Breast epithelium (tissue), 4 donors: ENCODE results near the gene RPL28. TPM values are rescaled to one million over a fixed set of nuclear protein-coding genes. Genes with fewer than 3 reads are reported as not detected.

Source experiments
- DNase-seq, 2 donors: peaks; one replicate each; pipeline ENCODE4 v3.0.0-alpha.2; 2019; ENCODE audit warnings: low spot score in 2 of 2
- H3K27ac ChIP-seq, 2 donors: fragments of 200-600 bp; sonication (generic) in 1 of 2; one replicate each; pipeline ENCODE4 v1.5.1; 2016 to 2019; ENCODE audit warnings: mild to moderate bottlenecking in 1 of 2
- H3K27me3 ChIP-seq, 2 donors: fragments of 200-600 bp; sonication (generic) in 1 of 2; one replicate each; pipeline versions ENCODE4 v1.5.1 to v1.6.0; 2017 to 2019; ENCODE audit warnings: control low read depth in 1 of 2, mild to moderate bottlenecking in 1 of 2
- H3K36me3 ChIP-seq: fragments of 200-600 bp; one replicate; pipeline ENCODE4 v1.5.1; 2019
- H3K4me1 ChIP-seq, 2 donors: fragments of 200-600 bp; sonication (generic); one replicate each; pipeline ENCODE4 v1.5.1; 2016 to 2019; ENCODE audit warnings: control low read depth in 1 of 2
- H3K4me3 ChIP-seq, 3 donors: fragments of 200-600 bp; sonication (generic); 1 replicate in 2 of 3; 2 replicates in 1 of 3; pipeline ENCODE4 v1.5.1; 2016 to 2019; ENCODE audit warnings: mild to moderate bottlenecking in 3 of 3, moderate library complexity in 2 of 3
- H3K9me3 ChIP-seq, 2 donors: fragments of 200-600 bp; sonication (generic) in 1 of 2; one replicate each; pipeline ENCODE4 v1.5.1; 2016 to 2019; ENCODE audit warnings: control low read depth in 1 of 2
- CTCF ChIP-seq, 3 donors: fragments of 450-650 bp; IDR thresholded peaks; one replicate each; pipeline ENCODE4 v1.5.1; 2016 to 2017; ENCODE audit warnings: antibody characterized with exemption in 3 of 3, mild to moderate bottlenecking in 3 of 3, moderate library complexity in 3 of 3
- POLR2A ChIP-seq: fragments of 450-650 bp; IDR thresholded peaks from one replicate; pipeline ENCODE4 v1.6.1; 2016; ENCODE audit warnings: antibody characterized with exemption, mild to moderate bottlenecking, moderate library complexity
- POLR2AphosphoS5 ChIP-seq, 3 donors: sonication (generic); formaldehyde crosslinking; IDR thresholded peaks; one replicate each; pipeline ENCODE4 v1.6.1; 2017; ENCODE audit warnings: antibody characterized with exemption in 3 of 3
- intact Hi-C: fragments of 100-400 bp; cut with DNase I; formaldehyde crosslinking; loops from one replicate; pipeline ENCODE4 v1.15.1; 2023; ENCODE audit warnings: low total_unique reads
- total RNA-seq, 3 donors: library from RNA; depleted of rRNA; stranded (reverse); fragments of >200 nt; gene quantifications; one replicate each; pipeline ENCODE4 v1.1.0, GENCODE V29; 2016

The RPL28 gene
- total RNA-seq, 3 donors from 2014 or later = 462 to 673 (median 471) TPM

DNA sequence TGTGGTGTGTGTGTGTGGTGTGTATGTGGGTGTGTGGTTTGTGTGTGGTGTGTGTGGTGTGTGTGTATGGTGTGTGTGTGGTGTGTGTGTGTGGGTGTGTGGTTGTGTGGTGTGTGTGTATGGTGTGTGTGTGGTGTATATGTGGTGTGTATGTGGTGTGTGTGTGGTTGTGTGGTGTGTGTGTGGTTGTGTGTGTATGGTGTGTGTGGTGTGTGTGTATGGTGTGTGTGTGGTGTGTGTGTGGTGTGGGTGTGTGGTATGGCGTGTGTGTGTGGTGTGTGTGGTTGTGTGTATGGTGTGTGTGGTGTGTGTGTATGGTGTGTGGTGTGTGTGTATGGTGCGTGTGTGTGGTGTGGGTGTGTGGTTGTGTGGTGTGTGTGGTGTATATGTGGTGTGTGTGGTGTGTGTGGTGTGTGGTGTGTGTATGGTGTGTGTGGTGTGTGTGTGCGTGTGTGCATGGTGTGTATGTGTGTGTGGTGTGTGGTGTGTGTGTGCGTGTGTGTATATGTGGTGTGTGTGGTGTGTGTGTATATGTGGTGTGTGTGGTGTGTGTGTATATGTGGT is 48.7 kb downstream of the RPL28 start:
- DNase-seq = no peak
- intact Hi-C loops = no loop called here
- Histone ChIP-seq H3K27me3 (peaks cover 5 to 81% of the 10 kb centered on the region in 2 donors), H3K36me3 (no peaks in the 10 kb centered on the region), H3K27ac (no peak overlapping the region), H3K9me3 (no peaks in the 10 kb centered on the region), H3K4me1 (no peaks in the 10 kb centered on the region), H3K4me3 (no peak overlapping the region)
- no peak for TF ChIP-seq POLR2AphosphoS5 (IDR thresholded peaks at IDR 0.05)
- no peak for TF ChIP-seq CTCF (IDR thresholded peaks at IDR 0.05)
- no peak for TF ChIP-seq POLR2A

DNA sequence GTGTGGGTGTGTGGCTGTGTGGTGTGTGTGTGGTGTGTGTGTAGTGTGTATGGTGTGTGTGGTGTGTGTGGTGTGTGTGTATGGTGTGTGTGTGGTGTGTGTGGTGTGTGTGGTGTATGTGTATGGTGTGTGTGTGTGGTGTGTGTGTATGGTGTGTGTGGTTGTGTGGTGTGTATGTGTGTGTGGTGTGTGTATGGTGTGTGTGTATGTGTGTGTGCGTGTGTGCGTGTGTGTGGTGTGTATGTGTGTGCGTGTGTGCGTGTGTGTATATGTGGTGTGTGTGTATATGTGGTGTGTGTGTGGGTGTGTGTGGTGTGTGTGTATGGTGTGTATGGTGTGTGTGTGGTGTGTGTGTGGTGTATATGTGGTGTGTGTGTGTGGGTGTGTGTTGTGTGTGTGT is 49.3 kb downstream of the RPL28 start:
- no peaks in the 10 kb centered on the region for H3K4me1 ChIP-seq
- H3K27me3 ChIP-seq = peaks cover 6 to 81% of the 10 kb centered on the region in 2 donors
- no peak overlapping the region for H3K4me3 ChIP-seq
- DNase-seq = no peak
- TF ChIP-seq POLR2AphosphoS5 (IDR thresholded peaks at IDR 0.05) = no peak
- no peak for TF ChIP-seq CTCF (IDR thresholded peaks at IDR 0.05)
- TF ChIP-seq POLR2A = no peak
- H3K9me3 ChIP-seq = no peaks in the 10 kb centered on the region
- intact Hi-C loops = no loop called here
- no peak overlapping the region for H3K27ac ChIP-seq
- no peaks in the 10 kb centered on the region for H3K36me3 ChIP-seq

- DNase-seq = no peak
- Histone ChIP-seq H3K9me3 (no peaks in the 10 kb centered on the region), H3K27ac (no peak overlapping the region), H3K4me1 (no peaks in the 10 kb centered on the region), H3K4me3 (no peak overlapping the region), H3K27me3 (peaks cover 12 to 82% of the 10 kb centered on the region in 2 donors), H3K36me3 (no peaks in the 10 kb centered on the region)
- intact Hi-C loops = no loop called here
- no peak for TF ChIP-seq POLR2AphosphoS5 (IDR thresholded peaks at IDR 0.05)
- TF ChIP-seq CTCF (IDR thresholded peaks at IDR 0.05) = no peak
- TF ChIP-seq POLR2A = no peak
These were observed 51.1 kb downstream of the RPL28 start for GRCh38 chr19:55436847-55437246.

GRCh38 chr19:55437410-55437809 is 51.7 kb downstream of the RPL28 start:
- Histone ChIP-seq H3K4me3 (no peak overlapping the region), H3K4me1 (no peaks in the 10 kb centered on the region), H3K9me3 (no peaks in the 10 kb centered on the region), H3K36me3 (no peaks in the 10 kb centered on the region), H3K27me3 (peaks cover 17 to 81% of the 10 kb centered on the region in 2 donors), H3K27ac (no peak overlapping the region)
- no peak for TF ChIP-seq POLR2A
- TF ChIP-seq CTCF (IDR thresholded peaks at IDR 0.05) = no peak
- TF ChIP-seq POLR2AphosphoS5 (IDR thresholded peaks at IDR 0.05) = no peak
- DNase-seq = peak in 1 of 2 donors; percentile 68
- intact Hi-C loops = no loop called here

GRCh38 chr19:55439052-55439451 is 53.3 kb downstream of the RPL28 start:
- no peak for TF ChIP-seq POLR2A
- TF ChIP-seq CTCF (IDR thresholded peaks at IDR 0.05) = no peak
- TF ChIP-seq POLR2AphosphoS5 (IDR thresholded peaks at IDR 0.05) = no peak
- no peaks in the 10 kb centered on the region for H3K9me3 ChIP-seq
- no peak overlapping the region for H3K27ac ChIP-seq
- peaks cover 20 to 79% of the 10 kb centered on the region in 2 donors for H3K27me3 ChIP-seq
- intact Hi-C loops = no loop called here
- DNase-seq = no peak
- H3K36me3 ChIP-seq = no peaks in the 10 kb centered on the region
- no peak overlapping the region for H3K4me3 ChIP-seq
- H3K4me1 ChIP-seq = no peaks in the 10 kb centered on the region
